COLO668 (cell line): ENCODE measurements around the gene RASA4B.
"Not testable (repeated sequence)": the region's sequence is repeated elsewhere in the genome, so short reads cannot be mapped to it uniquely, and the experiment has no call there.

ENCODE experiments used
- DNase-seq: peaks from one replicate; lab custom pipeline; 2025; ENCODE audit not compliant: unreplicated experiment; lab: John Stamatoyannopoulos, UW

The RASA4B gene

DNA sequence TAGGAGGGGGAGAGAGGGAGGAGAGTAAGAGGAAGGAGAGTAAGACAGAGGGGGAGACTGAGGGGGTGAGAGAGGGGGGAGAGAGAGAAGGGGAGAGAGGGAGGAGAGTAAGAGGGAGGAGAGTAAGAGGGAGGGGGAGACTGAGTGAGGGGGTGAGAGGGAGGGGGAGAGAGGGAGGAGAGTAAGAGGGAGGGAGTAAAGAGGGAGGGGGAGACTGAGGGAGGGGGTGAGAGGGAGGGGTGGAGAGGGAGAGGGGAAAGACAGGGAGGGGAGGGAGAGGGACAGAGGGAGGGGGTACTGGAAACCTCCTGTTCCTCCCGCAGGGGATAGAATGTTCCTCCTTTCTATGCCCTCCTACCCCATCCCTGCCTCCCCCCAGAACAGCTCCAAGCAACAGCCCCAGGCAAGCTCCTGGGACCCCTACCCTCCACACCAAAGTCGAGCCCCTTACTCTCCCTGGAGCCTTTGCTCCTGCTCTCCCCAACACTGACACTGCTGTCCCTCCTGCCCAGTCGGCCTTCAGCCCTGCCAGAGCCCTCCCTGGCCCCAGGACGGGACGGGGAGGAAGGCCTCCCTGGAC lies 4.8 kb downstream of the RASA4B start:
- DNase-seq: not testable (repeated sequence)

DNA sequence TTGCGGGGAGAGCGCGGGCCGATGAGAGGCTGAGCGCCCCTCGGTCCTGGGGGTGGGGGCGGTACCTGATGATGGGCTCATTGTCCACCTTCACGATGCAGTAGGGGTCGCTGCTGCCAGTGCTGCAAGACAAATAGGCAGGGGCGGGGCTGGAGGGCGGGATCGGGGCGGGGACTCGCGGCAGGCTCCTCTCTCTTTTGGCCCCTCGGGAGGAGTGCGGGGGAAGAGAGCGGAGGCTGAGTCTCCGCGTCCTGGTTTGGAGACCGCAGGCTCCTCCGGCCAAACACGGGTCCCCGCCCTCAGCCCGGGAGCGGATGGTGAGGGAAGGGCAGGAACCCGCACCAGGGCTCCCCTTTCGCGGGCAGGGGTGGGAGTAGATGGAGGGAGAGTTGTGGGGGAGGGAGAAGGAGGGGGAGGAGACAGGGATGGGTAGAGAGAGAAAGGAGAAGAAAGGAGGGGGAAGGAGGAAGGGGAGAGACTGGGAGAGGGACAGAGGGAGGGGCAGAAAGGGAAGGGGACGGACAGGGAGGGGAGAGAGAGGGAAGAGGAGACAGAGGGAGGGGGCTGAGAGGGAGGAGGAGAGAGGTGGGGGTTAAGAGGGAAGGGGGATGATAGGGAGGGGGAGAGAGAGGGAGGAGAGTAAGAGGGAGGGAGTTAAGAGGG lies 5.6 kb downstream of the RASA4B start:
- DNase-seq: not testable (repeated sequence)

DNA sequence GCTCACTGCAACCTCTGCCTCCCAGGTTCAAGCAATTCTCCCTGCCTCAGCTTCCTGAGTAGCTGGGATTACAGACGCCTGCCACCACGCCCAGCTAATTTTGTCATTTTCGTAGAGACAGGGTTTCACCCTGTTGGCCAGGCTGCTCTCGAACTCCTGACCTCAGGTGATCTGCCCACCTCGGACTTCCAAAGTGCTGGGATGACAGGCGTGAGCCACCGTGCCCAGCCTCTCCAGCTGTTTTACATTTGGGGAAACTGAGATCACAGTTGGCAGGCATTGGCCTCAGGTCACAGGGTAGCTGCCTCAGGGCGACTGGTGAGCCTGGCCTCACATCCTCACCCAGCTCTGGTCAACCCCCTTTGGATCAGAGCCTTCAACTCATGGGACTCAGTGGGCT lies 7.0 kb downstream of the RASA4B start:
- DNase-seq: not testable (repeated sequence)

DNA sequence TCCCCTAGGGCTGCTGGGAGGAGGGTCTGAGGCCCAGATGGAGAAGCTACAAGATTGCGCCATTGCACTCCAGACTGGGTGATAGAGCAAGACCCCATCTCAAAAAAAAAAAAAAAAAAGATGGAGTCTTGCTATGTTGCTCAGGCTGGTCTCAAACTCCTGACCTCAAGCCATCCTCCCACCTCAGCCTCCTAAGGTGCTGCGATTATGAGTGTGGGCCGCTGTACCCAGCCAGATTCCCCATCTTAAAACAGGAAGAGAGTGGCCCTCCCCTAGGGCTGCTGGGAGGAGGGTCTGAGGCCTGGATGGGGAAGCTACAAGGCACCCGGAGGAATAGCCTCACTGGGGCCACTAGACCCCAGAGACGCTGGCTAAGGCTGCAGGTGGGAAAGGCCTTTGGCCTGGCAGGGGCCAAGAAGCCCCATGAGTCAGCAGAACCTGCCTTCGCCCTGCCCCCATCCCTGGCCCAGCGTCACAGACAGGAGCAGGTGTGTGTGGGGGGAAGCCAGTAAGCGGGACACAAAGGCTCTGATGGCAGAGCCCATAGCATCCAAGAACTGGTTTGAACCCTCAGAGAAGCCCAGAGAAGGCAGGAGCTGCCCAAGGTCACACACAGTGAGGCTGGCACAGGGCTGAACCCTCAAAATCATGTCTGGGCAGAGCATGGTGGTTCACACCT lies 10.0 kb downstream of the RASA4B start:
- DNase-seq: not testable (repeated sequence)

DNA sequence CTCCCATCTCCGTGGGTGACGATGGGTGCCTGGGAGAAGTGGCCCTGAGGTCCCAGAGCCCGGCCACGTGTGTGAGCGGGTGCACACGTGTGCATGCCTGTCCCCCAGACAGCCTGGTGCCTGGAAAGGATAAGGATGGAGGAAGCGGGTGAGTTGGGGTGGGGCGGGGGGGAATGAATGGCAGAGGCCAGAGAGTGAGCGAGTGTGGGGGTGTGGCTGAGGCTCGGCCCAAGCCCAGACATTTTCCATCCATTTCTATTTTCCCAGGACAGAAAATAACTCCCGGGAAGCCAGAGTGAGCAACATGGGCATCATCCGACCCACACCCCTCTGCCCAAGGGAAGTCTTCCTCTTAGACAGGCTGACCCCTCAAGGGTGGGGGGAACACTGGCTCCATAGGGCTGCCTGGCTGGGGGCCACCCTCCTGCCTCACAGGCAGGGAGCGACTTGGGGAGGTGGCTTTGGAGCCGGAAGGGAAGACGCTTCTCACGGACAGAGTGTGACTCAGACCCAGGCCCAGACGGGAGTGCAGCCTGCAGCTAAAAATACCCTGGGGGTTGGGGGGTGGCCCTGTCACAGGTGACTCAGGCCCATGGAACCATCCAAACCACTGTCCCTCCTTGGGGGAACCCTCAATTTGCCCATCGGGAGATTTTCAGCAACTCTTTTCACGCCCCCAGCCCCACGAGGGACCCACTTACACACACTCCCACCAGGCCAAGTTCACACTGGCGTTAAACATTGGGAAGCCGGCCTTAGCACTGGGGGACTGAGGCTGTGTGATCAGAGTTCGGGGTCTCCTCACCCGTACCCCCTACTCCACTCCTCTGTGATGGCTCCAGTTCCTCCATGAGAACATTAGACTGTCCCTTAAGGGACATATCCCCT lies 12.0 kb downstream of the RASA4B start:
- not testable (repeated sequence) for DNase-seq

DNA sequence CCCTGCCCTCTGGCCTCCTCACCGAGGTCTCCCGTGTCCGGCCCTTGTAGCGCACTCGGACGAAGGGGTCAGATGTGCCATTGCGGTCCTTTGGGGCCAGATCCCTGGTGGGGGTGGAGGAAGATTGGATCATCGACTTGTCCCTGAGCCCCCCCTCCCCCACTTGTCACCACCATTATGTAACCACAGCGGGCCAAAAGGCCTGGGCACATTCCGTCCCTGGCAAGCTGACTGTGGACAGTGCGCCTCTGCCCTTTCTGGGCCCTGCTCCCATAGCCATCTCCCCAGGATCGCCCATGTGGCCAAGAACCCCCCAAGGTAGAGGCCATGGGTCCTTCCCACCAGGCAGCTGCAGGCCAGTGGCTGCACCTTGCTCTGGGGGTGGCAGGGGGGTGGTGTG lies 14.4 kb downstream of the RASA4B start:
- DNase-seq: not testable (repeated sequence)

DNA sequence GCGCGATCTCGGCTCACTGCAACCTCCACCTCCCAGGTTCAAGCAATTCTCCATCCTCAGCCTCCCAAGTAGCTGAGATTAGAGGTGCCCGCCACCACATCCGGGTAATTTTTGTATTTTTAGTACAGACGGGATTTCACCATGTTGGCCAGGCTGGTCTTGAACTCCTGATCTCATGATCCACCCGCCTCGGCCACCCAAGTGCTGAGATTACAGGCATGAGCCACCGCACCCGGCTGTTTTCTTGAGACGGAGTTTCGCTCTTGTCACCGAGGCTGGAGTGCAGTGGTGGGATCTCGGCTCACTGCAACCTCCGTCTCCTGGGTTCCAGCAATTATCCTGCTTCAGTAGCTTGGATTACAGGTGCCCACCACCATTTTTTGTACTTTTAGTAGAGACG lies 19.3 kb downstream of the RASA4B start:
- DNase-seq: not testable (repeated sequence)

DNA sequence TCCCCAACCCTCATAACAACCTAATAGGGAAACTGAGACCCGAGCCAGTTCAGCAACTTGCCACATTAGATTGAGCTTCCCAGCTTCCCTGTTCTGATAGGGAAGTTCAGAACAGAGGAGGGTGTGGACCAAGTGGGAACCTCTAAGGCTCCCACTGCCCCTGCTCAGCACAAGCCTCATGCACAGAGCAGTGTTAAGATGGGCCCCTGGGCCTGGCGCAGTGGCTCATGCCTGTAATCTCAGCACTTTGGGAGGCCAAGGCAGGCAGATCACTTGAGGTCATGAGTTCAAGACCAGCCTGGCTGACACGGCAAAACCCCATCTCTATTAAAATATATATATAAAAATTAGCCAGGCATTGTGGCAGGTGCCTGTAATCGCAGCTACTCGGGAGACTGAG lies 20.3 kb downstream of the RASA4B start:
- not testable (repeated sequence) for DNase-seq

DNA sequence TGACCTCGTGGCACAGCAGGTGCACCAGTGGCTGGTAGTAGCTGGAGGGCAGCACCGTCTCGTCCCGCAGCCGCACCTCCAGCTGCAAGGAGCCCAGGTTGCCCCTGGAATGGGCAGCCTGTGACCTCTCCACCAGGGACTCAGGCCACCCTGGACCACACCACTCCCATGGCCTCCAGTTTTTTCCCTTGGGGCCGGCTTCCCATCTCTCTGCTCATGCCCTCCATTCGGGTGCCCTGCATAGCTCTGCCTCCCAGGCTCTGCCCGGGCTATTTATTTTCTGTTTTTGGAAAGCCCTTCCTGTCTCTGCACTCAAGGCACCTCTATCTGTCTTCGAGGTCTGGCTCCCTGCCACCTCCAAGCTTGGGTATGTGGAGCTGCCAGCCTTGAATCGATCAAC lies 20.7 kb downstream of the RASA4B start:
- DNase-seq: not testable (repeated sequence)

DNA sequence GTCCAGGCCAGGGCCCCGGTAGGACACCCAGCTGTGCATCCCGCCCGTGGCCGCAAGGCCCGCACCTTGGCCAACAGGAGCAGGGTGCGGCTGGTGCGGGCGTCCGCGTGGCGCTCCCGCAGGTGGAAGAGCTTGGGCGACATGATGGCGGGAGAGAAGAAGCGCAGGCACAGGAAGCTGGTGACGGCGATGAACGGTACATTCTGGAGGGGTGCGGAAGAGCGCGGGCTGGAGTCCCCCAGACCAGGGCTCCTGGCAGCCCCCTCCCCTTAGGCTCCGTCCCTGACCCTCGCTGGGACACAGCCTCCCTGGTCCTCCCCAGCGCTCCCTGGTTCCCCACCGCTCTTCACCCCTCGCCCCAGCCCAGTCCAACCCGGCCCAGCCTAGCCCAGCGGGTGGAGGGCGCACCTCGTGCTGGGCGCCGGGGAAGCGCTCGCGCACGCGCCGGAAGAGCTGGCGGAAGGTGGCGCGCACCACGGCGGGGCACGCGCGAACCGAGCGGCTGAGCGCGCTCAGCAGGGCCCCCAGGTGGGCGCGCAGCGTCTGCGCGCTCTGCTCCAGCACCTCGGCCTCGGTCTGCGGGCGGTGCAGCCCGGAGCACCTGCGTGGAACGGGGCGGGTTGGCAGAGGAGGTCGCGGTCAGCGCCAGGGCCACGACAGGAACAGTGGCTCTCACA lies 23.0 kb downstream of the RASA4B start:
- DNase-seq: not testable (repeated sequence)

DNA sequence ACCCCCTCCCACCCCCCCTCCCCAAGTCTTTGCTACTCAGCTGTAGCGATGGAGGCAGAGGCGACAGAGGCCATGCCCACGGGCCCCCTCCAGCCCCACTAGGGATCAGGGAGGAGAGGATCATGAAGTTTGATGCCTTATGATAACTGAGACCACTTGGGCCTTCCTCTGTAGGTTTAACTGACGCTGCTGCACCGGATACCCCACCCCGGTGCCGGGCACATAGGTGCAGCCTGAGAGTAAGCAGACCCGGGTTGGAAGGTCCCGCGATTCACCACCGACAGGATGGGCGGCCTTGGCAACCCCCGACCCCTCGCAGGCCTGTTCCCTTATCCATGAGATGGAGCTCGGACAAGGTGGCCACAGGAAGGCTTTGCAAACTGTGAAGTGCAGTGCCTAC lies 23.6 kb downstream of the RASA4B start:
- not testable (repeated sequence) for DNase-seq

DNA sequence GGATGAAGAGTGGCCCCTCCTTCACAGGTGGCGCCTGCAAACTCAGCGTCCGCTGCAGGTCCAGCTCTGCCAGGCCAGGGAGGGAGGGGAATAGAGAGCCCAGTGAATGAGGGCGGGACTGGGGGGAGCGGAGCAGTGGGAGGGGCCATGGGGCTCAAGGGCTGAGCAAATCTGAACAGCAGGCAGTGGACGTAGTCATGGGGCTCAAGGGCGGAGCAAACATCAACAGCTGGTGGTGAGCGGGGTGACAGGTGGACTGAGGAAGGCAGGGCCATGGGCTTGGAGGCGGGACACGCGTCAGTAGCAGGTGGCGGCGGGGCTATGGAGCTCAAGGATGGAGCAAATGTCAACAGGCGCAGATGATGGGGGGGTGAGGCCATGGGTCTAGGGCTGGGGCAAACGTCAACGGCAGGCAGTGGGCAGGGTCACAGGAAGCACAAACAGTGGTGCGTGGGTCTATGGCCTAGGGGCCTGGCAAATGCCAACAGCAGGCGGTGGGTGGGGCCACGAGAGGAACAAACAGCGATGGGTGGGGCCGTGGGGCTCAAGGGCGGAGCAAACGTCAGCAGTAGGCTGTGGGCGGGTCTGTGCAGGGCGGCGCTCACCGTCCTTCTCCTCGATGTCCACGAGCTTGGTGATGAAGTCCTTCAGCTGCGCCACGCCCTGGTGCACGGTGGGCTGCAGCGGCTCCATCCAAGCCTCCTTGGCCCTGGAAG lies 24.2 kb downstream of the RASA4B start:
- DNase-seq: not testable (repeated sequence)

DNA sequence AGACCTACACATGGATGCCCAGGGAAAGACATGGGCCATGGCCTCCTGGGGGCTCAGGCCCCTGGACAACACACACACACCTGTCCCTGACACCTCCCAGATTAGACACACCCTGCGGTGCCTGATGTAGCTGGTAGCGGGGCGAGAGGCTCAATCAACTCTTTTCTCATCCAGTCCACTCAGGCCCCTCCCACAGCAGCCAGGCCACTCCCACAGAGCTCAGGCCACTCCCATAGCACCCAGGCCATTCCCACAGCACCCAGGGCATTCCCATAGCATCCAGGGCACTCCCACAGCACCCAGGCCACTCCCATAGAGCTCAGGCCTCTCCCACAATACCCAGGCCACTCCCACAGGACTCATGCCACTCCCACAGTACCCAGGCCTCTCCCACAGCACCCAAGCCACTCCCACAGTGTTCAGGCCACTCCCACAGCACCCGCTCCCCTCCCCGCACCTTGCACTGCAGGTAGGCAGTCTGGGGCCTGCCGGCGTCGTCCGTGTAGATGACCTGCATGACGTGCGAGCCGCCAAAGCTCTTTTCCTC lies 27.0 kb downstream of the RASA4B start:
- not testable (repeated sequence) for DNase-seq

DNA sequence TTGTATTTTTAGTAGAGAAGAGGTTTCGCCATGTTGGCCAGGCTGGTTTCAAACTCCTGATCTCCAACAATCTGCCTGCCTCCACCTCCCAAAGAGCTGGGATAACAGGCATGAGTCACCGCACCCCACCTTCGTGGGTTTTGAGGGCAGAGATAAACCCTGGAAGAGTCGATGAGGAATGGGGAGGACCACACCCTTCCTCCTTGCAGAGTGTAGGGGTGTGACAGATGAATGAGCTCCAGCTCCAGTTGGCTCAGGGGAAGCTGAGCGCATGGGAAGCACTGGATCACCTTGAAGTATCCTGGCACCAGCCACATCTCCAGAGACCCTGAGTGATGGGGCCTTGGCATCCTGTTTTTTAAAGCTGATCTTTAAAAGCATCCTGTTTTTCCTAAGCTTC lies 33.3 kb downstream of the RASA4B start:
- not testable (repeated sequence) for DNase-seq

DNA sequence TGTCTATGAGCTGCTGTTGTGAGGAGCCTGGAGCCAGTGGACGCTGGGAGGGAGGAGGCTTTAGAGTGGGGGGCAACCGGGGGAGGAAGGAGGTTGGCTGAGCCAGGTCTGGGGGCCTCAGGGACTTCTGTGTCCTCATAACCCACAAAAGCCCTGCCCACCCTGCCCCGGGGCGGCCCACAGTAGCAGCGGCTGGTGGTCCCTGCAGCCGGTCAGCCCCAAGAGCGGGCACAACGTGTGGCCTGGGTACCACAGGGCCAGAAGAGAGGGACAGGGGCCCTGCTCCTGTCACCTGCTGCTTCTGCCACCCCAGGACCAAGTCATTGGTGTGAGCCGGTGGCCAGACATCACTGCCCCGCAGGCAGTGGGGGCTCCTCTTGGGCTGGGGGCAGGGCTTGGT lies 35.6 kb downstream of the RASA4B start:
- not testable (repeated sequence) for DNase-seq

DNA sequence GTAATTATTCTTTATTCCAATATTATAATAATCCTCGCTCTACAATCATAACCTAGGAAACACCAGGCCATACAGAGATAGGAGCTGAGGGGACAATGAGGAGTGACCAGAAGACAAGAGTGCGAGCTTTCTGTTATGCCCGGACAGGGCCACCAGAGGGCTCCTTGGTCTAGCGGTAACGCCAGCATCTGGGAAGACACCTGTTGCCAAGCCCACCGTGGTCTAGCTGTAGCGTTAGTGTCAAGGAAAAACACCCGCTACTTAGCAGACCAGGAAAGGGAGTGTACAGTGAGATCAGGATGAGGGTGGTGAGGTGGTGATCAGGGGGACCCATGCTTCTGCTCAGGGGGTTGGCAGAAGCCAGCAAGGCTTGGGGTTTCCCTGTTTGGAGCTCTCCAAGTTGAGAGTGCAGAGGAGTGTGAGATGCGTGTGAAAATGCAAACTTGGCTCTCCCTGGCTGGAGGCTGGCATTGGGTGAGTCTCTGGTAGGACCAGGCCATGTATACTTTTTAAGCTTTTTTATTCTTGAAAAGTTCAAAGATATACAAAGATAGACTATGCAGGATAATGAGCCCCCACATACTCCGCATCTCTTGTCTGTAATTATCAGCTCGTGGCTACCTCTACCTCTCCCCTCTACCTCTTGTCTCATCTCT lies 37.5 kb downstream of the RASA4B start:
- not testable (repeated sequence) for DNase-seq

DNA sequence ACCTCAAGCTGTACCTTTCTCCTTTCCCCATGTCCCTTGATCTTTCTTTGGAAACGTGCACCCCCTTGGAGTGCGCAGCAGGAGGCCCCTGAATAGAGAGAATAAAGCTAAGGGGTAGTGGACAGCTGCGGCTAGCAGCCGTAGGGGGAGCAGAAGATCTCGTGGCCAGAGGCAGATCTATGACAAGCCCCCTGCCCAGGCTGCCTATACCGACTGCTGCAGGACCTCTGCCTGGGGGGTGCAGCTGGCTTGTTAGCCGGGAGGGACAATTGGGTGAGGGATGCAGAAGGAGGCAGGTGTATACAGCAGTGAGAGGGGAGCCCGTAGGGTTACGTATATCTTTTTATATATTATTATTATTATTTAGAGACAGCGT lies 38.4 kb downstream of the RASA4B start:
- DNase-seq: not testable (repeated sequence)

DNA sequence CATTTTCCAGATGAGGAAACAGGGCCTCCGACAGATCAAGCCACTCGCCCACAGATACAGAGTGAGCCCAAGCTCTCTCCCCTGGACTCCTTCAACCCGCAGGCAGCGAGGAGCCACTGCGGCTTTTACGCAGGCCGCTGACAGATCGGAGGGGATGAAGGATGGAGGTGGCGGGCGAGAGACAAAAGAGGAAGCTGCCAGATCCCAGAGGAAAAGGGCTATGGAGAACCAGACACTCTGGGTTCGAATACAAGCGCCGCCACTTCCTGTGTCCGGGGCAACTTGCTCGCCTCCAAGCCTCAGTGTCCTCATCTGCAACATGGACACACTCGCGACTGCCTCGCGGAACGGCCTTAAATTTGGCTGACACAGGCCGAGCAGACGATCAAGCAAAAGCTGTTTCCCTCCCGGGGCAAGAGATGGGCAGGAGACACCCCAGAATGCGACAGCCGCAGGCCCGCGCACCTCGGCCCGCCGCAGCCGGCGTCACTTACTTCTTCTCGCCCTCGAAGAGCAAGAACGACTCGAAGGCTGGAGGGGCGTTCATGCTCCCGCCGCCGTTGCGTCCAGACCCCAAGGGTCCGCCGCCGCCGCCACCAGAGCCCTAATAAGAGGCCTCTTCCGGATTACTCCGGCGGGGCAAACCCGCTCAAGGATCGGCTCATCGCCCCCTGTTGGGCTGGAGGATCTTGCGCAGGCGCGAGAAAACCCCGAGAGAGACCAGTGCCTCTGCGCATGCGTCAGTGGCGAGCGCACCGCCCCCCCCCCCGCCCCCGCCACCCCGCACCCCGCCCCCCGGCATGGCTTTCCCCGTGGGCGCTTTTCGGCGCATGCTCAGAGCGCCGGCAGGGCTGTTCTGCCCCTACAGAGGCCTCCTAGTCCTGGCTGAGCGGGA lies 39.0 kb downstream of the RASA4B start, which contains the start of gene POLR2J:
TSS of gene POLR2J (minus strand) at position 609 of the 895 bp plus-strand sequence. CDS start at position 547, 62 bp downstream.
- DNase-seq: not testable (repeated sequence)
